ENCODE results near the gene PDX1.

Gene PDX1

DNA sequence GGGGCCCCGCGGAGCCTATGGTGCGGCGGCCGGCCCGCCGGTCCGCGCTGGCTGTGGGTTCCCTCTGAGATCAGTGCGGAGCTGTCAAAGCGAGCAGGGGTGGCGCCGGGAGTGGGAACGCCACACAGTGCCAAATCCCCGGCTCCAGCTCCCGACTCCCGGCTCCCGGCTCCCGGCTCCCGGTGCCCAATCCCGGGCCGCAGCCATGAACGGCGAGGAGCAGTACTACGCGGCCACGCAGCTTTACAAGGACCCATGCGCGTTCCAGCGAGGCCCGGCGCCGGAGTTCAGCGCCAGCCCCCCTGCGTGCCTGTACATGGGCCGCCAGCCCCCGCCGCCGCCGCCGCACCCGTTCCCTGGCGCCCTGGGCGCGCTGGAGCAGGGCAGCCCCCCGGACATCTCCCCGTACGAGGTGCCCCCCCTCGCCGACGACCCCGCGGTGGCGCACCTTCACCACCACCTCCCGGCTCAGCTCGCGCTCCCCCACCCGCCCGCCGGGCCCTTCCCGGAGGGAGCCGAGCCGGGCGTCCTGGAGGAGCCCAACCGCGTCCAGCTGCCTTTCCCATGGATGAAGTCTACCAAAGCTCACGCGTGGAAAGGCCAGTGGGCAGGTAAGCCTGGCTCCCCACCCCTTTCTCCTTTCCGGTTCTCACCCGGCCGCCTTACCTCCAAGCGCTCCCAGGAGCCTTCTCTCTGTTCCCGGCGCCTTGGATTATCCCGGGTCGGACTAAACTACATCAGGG is at the start of gene PDX1:
Gene PDX1, plus strand, starts transcription at position 67 of the 743 bp plus-strand sequence. Its CDS starts 139 bp downstream, at position 206.
- Histone ChIP-seq H3K27me3 (ENCODE audit: control insufficient read depth, insufficient read depth, low read length) (peaks cover 99% of the 10 kb centered on the region), H3K4me1 (ENCODE audit: control insufficient read depth, insufficient read depth, low read length) (peaks cover 2% of the 10 kb centered on the region), H3K9ac (ENCODE audit: low read depth, low read length) (no peak within 1 kb of the TSS), H3K9me3 (ENCODE audit: control insufficient read depth, insufficient read depth, low read length) (no peaks in the 10 kb centered on the region), H3K36me3 (ENCODE audit: control insufficient read depth, insufficient read depth, low read length) (no peaks in the 10 kb centered on the region), H3K4me3 (ENCODE audit: low read depth, low read length) (peak within 1 kb of the TSS; percentile 26)

DNA sequence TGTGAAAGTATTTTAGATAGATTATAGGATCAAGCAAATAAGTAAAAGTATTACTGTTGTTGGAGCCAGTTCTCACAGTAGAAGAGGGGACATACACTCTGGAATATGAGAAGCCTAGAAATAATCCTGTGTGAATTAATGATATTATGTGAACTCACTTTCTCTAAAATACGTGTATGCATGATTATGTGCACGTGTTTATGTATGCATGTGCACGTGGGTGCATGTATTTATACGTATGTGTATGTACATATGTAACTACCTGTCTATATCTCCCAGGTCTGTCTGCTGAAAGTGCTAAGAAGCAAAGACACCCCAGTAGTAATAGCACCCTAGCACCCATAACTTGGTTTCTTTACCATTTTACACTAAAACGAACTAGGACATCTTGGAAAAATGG is 41.5 kb upstream of the PDX1 start:
- Histone ChIP-seq H3K9ac (ENCODE audit: low read depth, low read length) (no peak overlapping the region), H3K4me3 (ENCODE audit: low read depth, low read length) (no peak overlapping the region), H3K36me3 (ENCODE audit: control insufficient read depth, insufficient read depth, low read length) (no peaks in the 10 kb centered on the region), H3K9me3 (ENCODE audit: control insufficient read depth, insufficient read depth, low read length) (no peaks in the 10 kb centered on the region), H3K27me3 (ENCODE audit: control insufficient read depth, insufficient read depth, low read length) (peaks cover 9% of the 10 kb centered on the region), H3K4me1 (ENCODE audit: control insufficient read depth, insufficient read depth, low read length) (no peaks in the 10 kb centered on the region)

DNA sequence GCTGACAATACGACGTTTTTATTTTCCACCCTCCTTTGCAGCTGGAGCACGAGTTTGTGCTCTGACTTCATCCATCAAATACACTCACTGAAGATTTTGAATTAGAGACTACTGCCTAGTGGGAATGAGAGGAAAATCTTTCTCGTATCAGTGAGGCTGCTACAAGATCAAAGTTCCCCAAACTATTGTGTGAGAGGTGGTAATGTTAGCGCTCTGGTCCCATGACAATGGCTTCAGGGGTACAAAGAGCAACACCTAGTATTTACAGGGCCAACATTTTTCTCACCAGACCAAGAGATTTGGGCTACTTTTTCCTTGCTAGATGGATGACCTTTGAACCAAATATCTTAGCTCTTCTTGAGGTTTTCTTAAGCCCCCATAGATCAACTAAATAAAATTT is 30.3 kb upstream of the PDX1 start:
- no peaks in the 10 kb centered on the region for H3K9me3 ChIP-seq (ENCODE audit: control insufficient read depth, insufficient read depth, low read length)
- no peaks in the 10 kb centered on the region for H3K36me3 ChIP-seq (ENCODE audit: control insufficient read depth, insufficient read depth, low read length)
- H3K4me1 ChIP-seq (ENCODE audit: control insufficient read depth, insufficient read depth, low read length): no peaks in the 10 kb centered on the region
- no peaks in the 10 kb centered on the region for H3K27me3 ChIP-seq (ENCODE audit: control insufficient read depth, insufficient read depth, low read length)
- H3K9ac ChIP-seq (ENCODE audit: low read depth, low read length): no peak overlapping the region
- no peak overlapping the region for H3K4me3 ChIP-seq (ENCODE audit: low read depth, low read length)

GRCh38 chr13:27896726-27897125 is 23.1 kb upstream of the PDX1 start:
- H3K9me3 ChIP-seq (ENCODE audit: control insufficient read depth, insufficient read depth, low read length): no peaks in the 10 kb centered on the region
- H3K27me3 ChIP-seq (ENCODE audit: control insufficient read depth, insufficient read depth, low read length): no peaks in the 10 kb centered on the region
- no peaks in the 10 kb centered on the region for H3K4me1 ChIP-seq (ENCODE audit: control insufficient read depth, insufficient read depth, low read length)
- no peak overlapping the region for H3K9ac ChIP-seq (ENCODE audit: low read depth, low read length)
- no peak overlapping the region for H3K4me3 ChIP-seq (ENCODE audit: low read depth, low read length)
- H3K36me3 ChIP-seq (ENCODE audit: control insufficient read depth, insufficient read depth, low read length): no peaks in the 10 kb centered on the region

DNA sequence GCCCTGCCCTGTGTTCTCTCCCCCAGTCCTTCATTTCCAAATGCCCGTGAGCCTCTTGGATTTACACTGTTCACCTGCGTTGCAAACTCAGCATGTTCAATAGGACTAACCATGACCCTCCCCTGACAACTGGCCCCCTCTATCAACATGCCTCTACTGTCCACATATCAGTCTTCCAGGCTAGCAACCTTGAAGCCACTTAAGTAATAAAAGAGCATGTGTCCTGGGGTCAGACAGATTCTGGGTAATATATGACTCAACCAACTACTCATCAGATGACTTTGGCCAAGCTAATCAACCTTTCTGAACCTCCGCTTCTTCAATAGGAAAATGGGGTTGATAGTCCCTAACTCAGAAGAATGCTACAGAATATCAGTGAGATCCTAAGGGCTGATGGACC is 15.1 kb upstream of the PDX1 start:
- Histone ChIP-seq H3K4me3 (ENCODE audit: low read depth, low read length) (no peak overlapping the region), H3K9ac (ENCODE audit: low read depth, low read length) (no peak overlapping the region), H3K9me3 (ENCODE audit: control insufficient read depth, insufficient read depth, low read length) (no peaks in the 10 kb centered on the region), H3K27me3 (ENCODE audit: control insufficient read depth, insufficient read depth, low read length) (peaks cover 43% of the 10 kb centered on the region), H3K36me3 (ENCODE audit: control insufficient read depth, insufficient read depth, low read length) (no peaks in the 10 kb centered on the region), H3K4me1 (ENCODE audit: control insufficient read depth, insufficient read depth, low read length) (no peaks in the 10 kb centered on the region)

GRCh38 chr13:27905650-27906049 is 14.2 kb upstream of the PDX1 start:
- Histone ChIP-seq H3K27me3 (ENCODE audit: control insufficient read depth, insufficient read depth, low read length) (peaks cover 48% of the 10 kb centered on the region), H3K4me1 (ENCODE audit: control insufficient read depth, insufficient read depth, low read length) (no peaks in the 10 kb centered on the region), H3K36me3 (ENCODE audit: control insufficient read depth, insufficient read depth, low read length) (no peaks in the 10 kb centered on the region), H3K9me3 (ENCODE audit: control insufficient read depth, insufficient read depth, low read length) (no peaks in the 10 kb centered on the region), H3K9ac (ENCODE audit: low read depth, low read length) (no peak overlapping the region), H3K4me3 (ENCODE audit: low read depth, low read length) (no peak overlapping the region)

DNA sequence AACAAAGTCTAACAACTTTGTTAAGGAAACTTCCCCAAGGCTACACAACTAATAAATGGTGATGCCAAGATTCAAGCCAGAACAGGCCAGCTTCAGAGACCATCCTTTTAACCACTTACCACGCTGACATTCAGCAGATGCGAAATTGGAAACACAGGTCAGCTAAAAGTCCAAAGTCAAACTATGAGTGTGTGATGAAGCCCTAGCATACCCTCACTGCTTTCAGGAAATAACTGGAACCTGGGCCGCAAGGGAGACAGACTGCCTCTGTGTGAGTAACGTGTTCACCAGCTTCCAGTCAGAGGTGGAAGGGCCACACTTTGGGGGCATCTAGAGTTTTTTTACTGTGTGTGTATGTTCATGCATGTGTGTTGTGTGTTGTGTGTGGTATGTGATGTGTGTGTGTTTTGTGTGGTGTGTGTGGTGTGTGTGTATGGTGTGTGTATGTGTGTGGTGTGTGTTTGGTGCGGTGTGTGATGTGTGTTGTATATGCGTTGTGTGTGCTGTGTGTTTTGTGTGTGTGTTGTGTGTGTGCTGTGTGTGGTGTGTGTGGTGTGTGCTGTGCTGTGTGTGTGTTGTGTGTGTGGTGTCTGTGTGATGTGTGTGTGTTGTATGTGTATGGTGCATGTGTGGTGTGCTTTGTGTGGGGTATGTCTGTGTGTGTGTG is 12.5 kb upstream of the PDX1 start:
- Histone ChIP-seq H3K9ac (ENCODE audit: low read depth, low read length) (no peak overlapping the region), H3K4me1 (ENCODE audit: control insufficient read depth, insufficient read depth, low read length) (no peaks in the 10 kb centered on the region), H3K9me3 (ENCODE audit: control insufficient read depth, insufficient read depth, low read length) (no peaks in the 10 kb centered on the region), H3K27me3 (ENCODE audit: control insufficient read depth, insufficient read depth, low read length) (peaks cover 50% of the 10 kb centered on the region), H3K4me3 (ENCODE audit: low read depth, low read length) (no peak overlapping the region), H3K36me3 (ENCODE audit: control insufficient read depth, insufficient read depth, low read length) (no peaks in the 10 kb centered on the region)

- no peaks in the 10 kb centered on the region for H3K36me3 ChIP-seq (ENCODE audit: control insufficient read depth, insufficient read depth, low read length)
- no peaks in the 10 kb centered on the region for H3K4me1 ChIP-seq (ENCODE audit: control insufficient read depth, insufficient read depth, low read length)
- H3K9ac ChIP-seq (ENCODE audit: low read depth, low read length): no peak overlapping the region
- no peak overlapping the region for H3K4me3 ChIP-seq (ENCODE audit: low read depth, low read length)
- H3K27me3 ChIP-seq (ENCODE audit: control insufficient read depth, insufficient read depth, low read length): peaks cover 65% of the 10 kb centered on the region
- H3K9me3 ChIP-seq (ENCODE audit: control insufficient read depth, insufficient read depth, low read length): no peaks in the 10 kb centered on the region
These were observed 10.4 kb upstream of the PDX1 start for GRCh38 chr13:27909378-27909777.

- peaks cover 75% of the 10 kb centered on the region for H3K27me3 ChIP-seq (ENCODE audit: control insufficient read depth, insufficient read depth, low read length)
- no peaks in the 10 kb centered on the region for H3K36me3 ChIP-seq (ENCODE audit: control insufficient read depth, insufficient read depth, low read length)
- no peaks in the 10 kb centered on the region for H3K4me1 ChIP-seq (ENCODE audit: control insufficient read depth, insufficient read depth, low read length)
- no peak overlapping the region for H3K9ac ChIP-seq (ENCODE audit: low read depth, low read length)
- no peak overlapping the region for H3K4me3 ChIP-seq (ENCODE audit: low read depth, low read length)
- no peaks in the 10 kb centered on the region for H3K9me3 ChIP-seq (ENCODE audit: control insufficient read depth, insufficient read depth, low read length)
These were observed 8.3 kb upstream of the PDX1 start for GRCh38 chr13:27911521-27911920.

DNA sequence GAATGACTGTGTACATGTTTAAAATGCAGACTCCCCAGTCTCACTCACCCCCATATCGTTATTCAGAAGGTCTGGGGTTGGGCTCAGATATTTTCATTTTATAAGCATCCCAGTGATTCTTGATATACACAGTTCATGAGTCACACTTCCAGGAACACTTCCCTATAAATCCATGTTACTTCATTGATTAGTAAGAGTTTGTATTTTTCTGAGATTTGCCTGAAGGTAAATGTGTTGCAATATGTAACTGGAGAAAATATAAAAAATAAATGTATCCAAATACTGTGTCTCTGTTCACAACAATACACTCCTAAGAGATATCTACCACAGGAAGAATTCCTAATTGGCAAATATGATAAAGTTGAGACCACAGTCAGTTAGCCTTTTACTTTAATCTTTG is 6.6 kb upstream of the PDX1 start:
- Histone ChIP-seq H3K9ac (ENCODE audit: low read depth, low read length) (no peak overlapping the region), H3K36me3 (ENCODE audit: control insufficient read depth, insufficient read depth, low read length) (no peaks in the 10 kb centered on the region), H3K4me1 (ENCODE audit: control insufficient read depth, insufficient read depth, low read length) (peaks cover 2% of the 10 kb centered on the region), H3K27me3 (ENCODE audit: control insufficient read depth, insufficient read depth, low read length) (peaks cover 83% of the 10 kb centered on the region), H3K9me3 (ENCODE audit: control insufficient read depth, insufficient read depth, low read length) (no peaks in the 10 kb centered on the region), H3K4me3 (ENCODE audit: low read depth, low read length) (no peak overlapping the region)

DNA sequence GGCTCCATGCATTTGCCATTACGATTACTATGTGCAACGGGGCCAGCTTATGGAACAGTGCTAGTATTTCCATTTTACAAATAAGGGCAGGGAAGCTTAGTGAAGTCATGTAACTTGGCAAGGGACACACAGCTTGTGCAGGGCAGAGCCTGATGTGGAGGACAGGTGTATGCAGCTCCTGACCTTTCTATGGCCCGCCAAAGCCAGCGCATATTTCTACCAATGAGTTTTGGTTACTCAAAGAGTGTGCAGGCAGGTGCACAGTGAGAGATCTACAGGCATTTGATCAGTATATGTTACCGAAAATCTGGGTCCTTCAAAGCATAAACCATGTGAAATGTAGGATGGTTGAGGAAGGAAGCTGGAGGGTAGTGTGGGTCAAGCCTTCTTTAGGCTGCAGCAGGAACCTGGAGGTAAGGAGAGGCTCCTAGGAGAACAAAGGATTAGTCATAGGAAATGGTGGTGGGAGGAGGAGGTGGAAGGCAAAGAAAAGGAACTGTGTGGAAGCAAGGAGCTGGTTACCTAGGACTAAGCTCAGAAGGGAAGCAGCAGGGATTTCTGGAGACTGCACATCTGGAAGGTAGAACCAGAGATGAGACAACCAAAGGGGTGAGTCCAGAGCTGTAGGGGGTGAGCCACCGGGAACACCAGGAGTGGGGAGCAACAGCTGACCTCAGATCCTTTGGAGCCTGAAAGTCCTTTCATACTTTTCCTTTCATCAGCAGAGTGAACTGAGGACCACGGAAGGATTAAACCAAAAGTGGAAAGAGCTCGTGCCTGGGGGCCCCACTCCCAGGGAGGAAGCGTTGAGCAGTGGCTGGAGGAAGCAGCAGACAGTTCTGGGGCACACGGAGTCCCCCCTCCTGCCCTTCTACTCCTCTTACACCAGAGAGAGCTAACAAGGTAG is 4.2 kb upstream of the PDX1 start:
- Histone ChIP-seq H3K4me3 (ENCODE audit: low read depth, low read length) (no peak overlapping the region), H3K36me3 (ENCODE audit: control insufficient read depth, insufficient read depth, low read length) (no peaks in the 10 kb centered on the region), H3K9ac (ENCODE audit: low read depth, low read length) (no peak overlapping the region), H3K9me3 (ENCODE audit: control insufficient read depth, insufficient read depth, low read length) (no peaks in the 10 kb centered on the region), H3K4me1 (ENCODE audit: control insufficient read depth, insufficient read depth, low read length) (peaks cover 2% of the 10 kb centered on the region), H3K27me3 (ENCODE audit: control insufficient read depth, insufficient read depth, low read length) (peaks cover 90% of the 10 kb centered on the region)

Data from iPS-15b (cell line).